H1 (cell line): Measurements from ENCODE around the gene ARNT2. TPM values are rescaled to one million over a fixed set of nuclear protein-coding genes. Genes with fewer than 3 reads are reported as not detected.

ENCODE experiments used
- CTCF ChIA-PET: fragments of 300-600 bp; sonication (Branson Sonifier 250); formaldehyde crosslinking; loops from one replicate; lab custom pipeline; 2021; ENCODE audit not compliant: partially characterized antibody; lab: Charles Lee
- POLR2A ChIA-PET: fragments of 300-600 bp; sonication (Branson Sonifier 250); formaldehyde crosslinking; loops from one replicate; lab custom pipeline; 2021; ENCODE audit warnings: inconsistent platforms; ENCODE audit not compliant: partially characterized antibody; lab: Charles Lee
- DNase-seq, 2 experiments: peaks; one replicate each; pipeline versions ENCODE4 v3.0.0 to v3.0.0-alpha.2; 2010 to 2022; ENCODE audit warnings: low spot score in 2 of 2, low read depth in 1 of 2, mixed read lengths in 1 of 2
- FAIRE-seq: peaks from 2 replicates; lab custom pipeline; 2011; peaks lifted over from hg19 to GRCh38; lab: Jason Lieb, UNC
- H2AFZ ChIP-seq: 2 replicates; pipeline ENCODE4 v1.8.1; 2012; ENCODE audit warnings: low read length, inconsistent platforms
- H2AK5ac ChIP-seq: 2 replicates; pipeline ENCODE4 v1.6.1; 2013; ENCODE audit warnings: low read depth, low read length
- H2BK120ac ChIP-seq: replicated peaks from 2 replicates; pipeline ENCODE3; 2013; ENCODE audit warnings: low read depth, low read length, inconsistent platforms
- H2BK12ac ChIP-seq: 2 replicates; pipeline ENCODE4 v1.6.1; 2013; ENCODE audit warnings: low read depth, low read length
- H2BK15ac ChIP-seq: 2 replicates; pipeline ENCODE4 v1.6.1; 2013; ENCODE audit warnings: low read length
- H2BK20ac ChIP-seq: 2 replicates; pipeline ENCODE4 v1.6.1; 2013; ENCODE audit warnings: low read length
- H2BK5ac ChIP-seq: 2 replicates; pipeline ENCODE4 v1.6.1; 2013; ENCODE audit warnings: low read depth, low read length
- H3K14ac ChIP-seq: 2 replicates; pipeline ENCODE4 v1.6.1; 2013; ENCODE audit warnings: inconsistent platforms; ENCODE audit not compliant: insufficient read length
- H3K18ac ChIP-seq: 2 replicates; pipeline ENCODE4 v1.6.1; 2013; ENCODE audit warnings: low read length; ENCODE audit errors: extremely low read depth
- H3K23ac ChIP-seq: 2 replicates; pipeline ENCODE4 v1.6.1; 2013; ENCODE audit warnings: inconsistent platforms; ENCODE audit not compliant: insufficient read length
- H3K23me2 ChIP-seq: 2 replicates; pipeline ENCODE4 v1.6.1; 2013; ENCODE audit warnings: low read depth, low read length
- H3K27ac ChIP-seq: 2 replicates; pipeline ENCODE4 v1.6.1; 2011; ENCODE audit warnings: low read depth, low read length, inconsistent platforms
- H3K27me3 ChIP-seq, 4 experiments: replicated peaks in 1 of 4; 1 replicate in 1 of 4; 2 replicates in 3 of 4; pipeline versions ENCODE4 v1.6.1 to v1.8.1; 2011 to 2013; ENCODE audit warnings: low read length in 3 of 4, mild to moderate bottlenecking in 3 of 4, inconsistent platforms in 2 of 4, mixed read lengths in 2 of 4, moderate library complexity in 1 of 4; ENCODE audit not compliant: control insufficient read depth in 3 of 4, insufficient read depth in 3 of 4; ENCODE audit errors: extremely low read depth in 1 of 4
- H3K36me3 ChIP-seq, 4 experiments: 2 replicates each; pipeline versions ENCODE4 v1.6.1 to v1.8.1; 2011 to 2013; ENCODE audit warnings: mild to moderate bottlenecking in 4 of 4, low read length in 3 of 4, moderate library complexity in 2 of 4, control low read depth in 1 of 4, inconsistent platforms in 1 of 4; ENCODE audit not compliant: insufficient read depth in 4 of 4, control insufficient read depth in 2 of 4
- H3K4ac ChIP-seq: replicated peaks from 2 replicates; pipeline ENCODE3; 2013; ENCODE audit warnings: low read length, low read depth, mixed read lengths, inconsistent platforms; ENCODE audit not compliant: insufficient read length
- H3K4me1 ChIP-seq, 4 experiments: replicated peaks in 1 of 4; 1 replicate in 1 of 4; 2 replicates in 3 of 4; pipeline versions ENCODE4 v1.6.1 to v1.8.1; 2011 to 2013; ENCODE audit warnings: low read length in 3 of 4, inconsistent platforms in 2 of 4, mixed read lengths in 1 of 4; ENCODE audit not compliant: insufficient read depth in 4 of 4, control insufficient read depth in 3 of 4
- H3K4me2 ChIP-seq, 2 experiments: 2 replicates each; pipeline versions ENCODE4 v1.6.1 to v1.8.1; 2011 to 2013; ENCODE audit warnings: low read depth in 2 of 2, low read length in 2 of 2, control low read depth in 1 of 2, inconsistent platforms in 1 of 2, mild to moderate bottlenecking in 1 of 2; ENCODE audit not compliant: insufficient read depth in 1 of 2
- H3K4me3 ChIP-seq, 4 experiments: fragments of 200-600, 300-600 bp in 1 of 4; sonication (generic), shearing (Covaris generic), sonication (Bioruptor Twin) in 1 of 4; 2 replicates each; pipeline versions ENCODE4 v1.5.1 to v1.8.1; 2011 to 2016; ENCODE audit warnings: low read length in 4 of 4, low read depth in 3 of 4, control low read depth in 2 of 4, inconsistent platforms in 2 of 4, mild to moderate bottlenecking in 2 of 4, mixed read lengths in 1 of 4, moderate library complexity in 1 of 4; ENCODE audit not compliant: insufficient read depth in 2 of 4; ENCODE audit errors: extremely low read depth in 1 of 4
- H3K56ac ChIP-seq: replicated peaks from 2 replicates; pipeline ENCODE3; 2013; ENCODE audit warnings: low read depth, mild to moderate bottlenecking, mixed read lengths, low read length, inconsistent platforms; ENCODE audit not compliant: insufficient read length
- H3K79me1 ChIP-seq: 2 replicates; pipeline ENCODE4 v1.6.1; 2013; ENCODE audit warnings: low read depth, low read length, control low read depth
- H3K79me2 ChIP-seq, 2 experiments: 2 replicates each; pipeline versions ENCODE4 v1.6.1 to v1.8.1; 2012 to 2013; ENCODE audit warnings: low read length in 2 of 2, mild to moderate bottlenecking in 2 of 2, inconsistent platforms in 1 of 2; ENCODE audit not compliant: insufficient read depth in 2 of 2, control insufficient read depth in 1 of 2
- H3K9ac ChIP-seq, 4 experiments: replicated peaks in 1 of 4; 1 replicate in 1 of 4; 2 replicates in 3 of 4; pipeline versions ENCODE4 v1.6.1 to v1.8.1; 2011 to 2013; ENCODE audit warnings: low read depth in 3 of 4, low read length in 3 of 4, control low read depth in 2 of 4, mild to moderate bottlenecking in 2 of 4, moderate library complexity in 2 of 4, inconsistent platforms in 1 of 4; ENCODE audit errors: extremely low read depth in 1 of 4
- H3K9me3 ChIP-seq, 2 experiments: 2 replicates each; pipeline versions ENCODE4 v1.6.1 to v1.8.1; 2012 to 2013; ENCODE audit warnings: mild to moderate bottlenecking in 2 of 2, moderate library complexity in 2 of 2, control low read depth in 1 of 2, inconsistent platforms in 1 of 2, low read depth in 1 of 2, low read length in 1 of 2, mixed read lengths in 1 of 2; ENCODE audit not compliant: insufficient read depth in 2 of 2
- H4K20me1 ChIP-seq, 2 experiments: replicated peaks in 1 of 2; 2 replicates each; pipeline versions ENCODE3 to v1.8.1; 2011 to 2013; ENCODE audit warnings: inconsistent platforms in 2 of 2, low read length in 2 of 2, mild to moderate bottlenecking in 1 of 2; ENCODE audit not compliant: insufficient read depth in 2 of 2, control insufficient read depth in 1 of 2
- H4K5ac ChIP-seq: 2 replicates; pipeline ENCODE4 v1.6.1; 2013; ENCODE audit warnings: low read length, low read depth, mixed read lengths, inconsistent platforms; ENCODE audit not compliant: insufficient read length
- H4K8ac ChIP-seq: 2 replicates; pipeline ENCODE4 v1.8.0; 2013; ENCODE audit warnings: mild to moderate bottlenecking, moderate library complexity, low read length, inconsistent platforms; ENCODE audit not compliant: insufficient read depth; ENCODE audit errors: extremely low read depth
- H4K91ac ChIP-seq: replicated peaks from 2 replicates; pipeline ENCODE3; 2013; ENCODE audit warnings: low read length, mixed read lengths, inconsistent platforms; ENCODE audit not compliant: insufficient read length
- BCL11A ChIP-seq, 2 experiments: IDR thresholded peaks; one replicate each; pipeline ENCODE4 v1.6.1; 2011; ENCODE audit warnings: low read depth in 2 of 2, low read length in 2 of 2, mild to moderate bottlenecking in 2 of 2
- CHD1 ChIP-seq: IDR thresholded peaks from 2 replicates; pipeline ENCODE4 v1.6.1; 2012; ENCODE audit warnings: low read depth, low read length, improper control_type of control experiment
- EP300 ChIP-seq, 2 experiments: IDR thresholded peaks; 1 replicate in 1 of 2; 2 replicates in 1 of 2; pipeline ENCODE4 v1.6.1; 2011 to 2012; ENCODE audit warnings: low read depth in 2 of 2, low read length in 2 of 2, mild to moderate bottlenecking in 2 of 2, borderline replicate concordance in 1 of 2, inconsistent platforms in 1 of 2, moderate library complexity in 1 of 2
- NANOG ChIP-seq: IDR thresholded peaks from 2 replicates; pipeline ENCODE4 v1.6.1; 2011; ENCODE audit warnings: low read length, low read depth, mild to moderate bottlenecking, inconsistent platforms; ENCODE audit not compliant: insufficient read depth, poor library complexity, severe bottlenecking
- RNF2 ChIP-seq: fragments of 200-900, 300-1000 bp; sonication (generic); IDR thresholded peaks from 2 replicates; pipeline ENCODE4 v1.7.1; 2016; ENCODE audit warnings: borderline replicate concordance, low read depth, mild to moderate bottlenecking, antibody characterized with exemption, low read length; ENCODE audit not compliant: poor library complexity, severe bottlenecking; ENCODE audit errors: missing control alignments
- RXRA ChIP-seq: IDR thresholded peaks from 2 replicates; pipeline ENCODE4 v1.6.1; 2011; ENCODE audit warnings: low read depth, mild to moderate bottlenecking, low read length, moderate library complexity; ENCODE audit not compliant: insufficient read depth
- TAF1 ChIP-seq: IDR thresholded peaks from 2 replicates; pipeline ENCODE4 v1.6.1; 2011; ENCODE audit warnings: mild to moderate bottlenecking, low read depth, low read length
- TCF12 ChIP-seq: IDR thresholded peaks from 2 replicates; pipeline ENCODE4 v1.6.1; 2011; ENCODE audit warnings: low read depth, mild to moderate bottlenecking, low read length
- WGBS, 2 experiments: shearing (Covaris generic) in 1 of 2; methylation state at CpG; one replicate each; pipeline versions ENCODE4 v1.1.6 to v1.1.7; 2013 to 2015; ENCODE audit warnings: low lambda C conversion rate in 2 of 2, mixed read lengths in 2 of 2, inconsistent platforms in 1 of 2, low coverage in 1 of 2, missing lambda C conversion rate in 1 of 2; ENCODE audit not compliant: insufficient replicate concordance in 2 of 2, insufficient coverage in 1 of 2, insufficient read length in 1 of 2; ENCODE audit errors: extremely low coverage in 1 of 2, missing lambda C conversion rate in 1 of 2; 5-methylcytosine and 5-hydroxymethylcytosine counted together
- polyA plus RNA-seq, 7 experiments: library from polyadenylated mRNA; depleted of rRNA in 3 of 7; stranded (reverse) in 5 of 7; unstranded in 2 of 7; fragments of >200 nt in 5 of 7; fragments of 200-250 nt in 2 of 7; gene quantifications; 1 replicate in 5 of 7; 2 replicates in 1 of 7; 4 replicates in 1 of 7; pipeline versions ENCODE4 v1.2.1 to v1.2.3, GENCODE V29; 2011 to 2013; ENCODE audit warnings: missing spikeins in 2 of 7, mixed read lengths in 2 of 7
- total RNA-seq: library from RNA; stranded (reverse); fragmentation: NEBNext Ultra II Directional; extraction: Animal tissue kit (Norgen Biotek cat#: 25700); gene quantifications from 2 replicates; pipeline ENCODE4 v1.2.1, GENCODE V29; 2021

Gene ARNT2
- total and polyA plus RNA-seq, 2 of the 8 experiments (the other 6 are each of a cell fraction or from before 2014, with no cell fraction given), result 9.5 to 14.6 TPM

GRCh38 chr15:80562846-80563245 lies 158.7 kb downstream of the ARNT2 start:
- no peak overlapping the region for H4K91ac ChIP-seq

More at GRCh38 chr15:80562846-80563245, 158.7 kb downstream of the ARNT2 start:
- Histone ChIP-seq H2AFZ (no peak overlapping the region), H3K79me2 (no peaks in the 10 kb centered on the region), H2BK5ac (no peak overlapping the region), H4K5ac (no peak overlapping the region), H3K79me1 (no peaks in the 10 kb centered on the region), H3K18ac (no peak overlapping the region), H3K14ac (no peak overlapping the region), H3K23ac (no peak overlapping the region), H3K36me3 (no peaks in the 10 kb centered on the region), H3K56ac (no peak overlapping the region), H3K4me1 (peaks cover 0 to 4% (median 0%) of the 10 kb centered on the region in 4 experiments; a peak in 3 of 7 replicates), H3K9ac (no peak overlapping the region), H3K4me3 (no peak overlapping the region), H3K4ac (no peak overlapping the region), H2BK20ac (no peak overlapping the region), H3K4me2 (no peak overlapping the region), H2BK15ac (no peak overlapping the region), H4K20me1 (peaks cover 0 to 2% of the 10 kb centered on the region in 2 experiments), H4K8ac (no peak overlapping the region), H3K27me3 (no peaks in the 10 kb centered on the region), H3K27ac (no peak overlapping the region), H2BK120ac (no peak overlapping the region), H2BK12ac (no peak overlapping the region), H3K9me3 (no peaks in the 10 kb centered on the region), H3K23me2 (no peaks in the 10 kb centered on the region), H2AK5ac (no peak overlapping the region)
- ChIA-PET POLR2A (interaction anchor here (1.4 kb wide), 1 partner anchor 217 kb away, joined by 4 read pairs; the partner anchor contains the start of gene CEMIP), CTCF (interaction anchor here (0.7 to 2.3 kb wide), 6 partner anchors 13 to 330 kb away, joined by 3 to 9 read pairs (median 3); partner anchors contain the start of gene CEMIP)
- TF ChIP-seq RXRA (no peak), EP300 (IDR thresholded peaks at IDR 0.05; ENCODE audit: borderline replicate concordance in 1 of 2, low read depth in 2 of 2, low read length in 2 of 2) (no peak), NANOG (no peak), TAF1 (no peak), BCL11A (IDR thresholded peaks at IDR 0.05; ENCODE audit: low read depth in 2 of 2, low read length in 2 of 2) (no peak), CHD1 (no peak), TCF12 (no peak), RNF2 (no peak)
- no peak for FAIRE-seq
- peak in 1 of 2 experiments; percentile 41 for DNase-seq
- 91% methylated on average over 11 of the region's 11 CpGs; no CpG with 5 or more reads in 1 of the 2 experiments for WGBS, 2 experiments
